ENCODE data around the gene WARS2.

Gene WARS2

DNA sequence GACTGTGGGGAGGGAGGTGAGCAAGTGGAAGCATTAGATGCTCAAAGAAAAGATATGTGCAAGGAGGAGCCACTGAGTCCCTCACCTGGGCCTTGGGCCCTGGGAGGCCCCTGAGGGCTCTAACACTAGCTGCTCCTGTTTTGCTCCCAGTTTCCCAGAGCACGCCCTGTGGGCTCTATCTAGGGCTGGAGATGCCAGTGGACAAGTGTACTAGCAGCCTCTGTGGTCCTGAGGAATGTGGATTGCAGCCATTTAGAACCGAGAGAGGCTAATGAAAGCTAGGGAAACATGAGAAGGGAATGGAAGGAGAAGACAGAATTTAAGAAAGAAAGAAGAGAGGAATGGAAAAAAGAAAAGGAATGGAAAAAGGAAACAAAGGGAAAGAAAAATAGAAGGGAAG is 142.3 kb downstream of the WARS2 start:
- Histone ChIP-seq H3F3A (ENCODE audit: insufficient read depth, low read length) (no peaks in the 10 kb centered on the region), H3K27me3 (replicated peaks; ENCODE audit: insufficient read depth, low read length) (no peaks in the 10 kb centered on the region), H3K9ac (ENCODE audit: low read length) (no peak overlapping the region), H3K9me2 (replicated peaks; ENCODE audit: insufficient read depth, low read length) (no peaks in the 10 kb centered on the region), H3K27ac (ENCODE audit: low read length) (no peak overlapping the region), H3K4me1 (ENCODE audit: low read length) (0 out of 2 replicates have a peak, but pooled peaks cover 4% of the 10 kb centered on the region), H2AFZ (ENCODE audit: low read length) (no peak overlapping the region), H3K4me2 (ENCODE audit: low read depth, low read length) (no peak overlapping the region), H3K4me3 (ENCODE audit: low read length) (no peak overlapping the region), H4K20me1 (ENCODE audit: insufficient read depth, low read length) (no peaks in the 10 kb centered on the region), H3K79me2 (ENCODE audit: low read length) (no peaks in the 10 kb centered on the region), H3K9me3 (replicated peaks; ENCODE audit: insufficient read depth, low read length) (no peaks in the 10 kb centered on the region), H3K36me3 (replicated peaks; ENCODE audit: insufficient read depth, low read length) (no peaks in the 10 kb centered on the region)
- TF ChIP-seq EZH2 (optimal IDR thresholded peaks at IDR 0.05; ENCODE audit: low read depth, low read length): no peak
- TF ChIP-seq, protein P1, sequence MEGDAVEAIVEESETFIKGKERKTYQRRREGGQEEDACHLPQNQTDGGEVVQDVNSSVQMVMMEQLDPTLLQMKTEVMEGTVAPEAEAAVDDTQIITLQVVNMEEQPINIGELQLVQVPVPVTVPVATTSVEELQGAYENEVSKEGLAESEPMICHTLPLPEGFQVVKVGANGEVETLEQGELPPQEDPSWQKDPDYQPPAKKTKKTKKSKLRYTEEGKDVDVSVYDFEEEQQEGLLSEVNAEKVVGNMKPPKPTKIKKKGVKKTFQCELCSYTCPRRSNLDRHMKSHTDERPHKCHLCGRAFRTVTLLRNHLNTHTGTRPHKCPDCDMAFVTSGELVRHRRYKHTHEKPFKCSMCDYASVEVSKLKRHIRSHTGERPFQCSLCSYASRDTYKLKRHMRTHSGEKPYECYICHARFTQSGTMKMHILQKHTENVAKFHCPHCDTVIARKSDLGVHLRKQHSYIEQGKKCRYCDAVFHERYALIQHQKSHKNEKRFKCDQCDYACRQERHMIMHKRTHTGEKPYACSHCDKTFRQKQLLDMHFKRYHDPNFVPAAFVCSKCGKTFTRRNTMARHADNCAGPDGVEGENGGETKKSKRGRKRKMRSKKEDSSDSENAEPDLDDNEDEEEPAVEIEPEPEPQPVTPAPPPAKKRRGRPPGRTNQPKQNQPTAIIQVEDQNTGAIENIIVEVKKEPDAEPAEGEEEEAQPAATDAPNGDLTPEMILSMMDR (IDR thresholded peaks at IDR 0.05; ENCODE audit: low read length): no peak
- TF ChIP-seq EZH2phosphoT487 (IDR thresholded peaks at IDR 0.05; ENCODE audit: low read length): no peak
- DNase-seq: no peak

DNA sequence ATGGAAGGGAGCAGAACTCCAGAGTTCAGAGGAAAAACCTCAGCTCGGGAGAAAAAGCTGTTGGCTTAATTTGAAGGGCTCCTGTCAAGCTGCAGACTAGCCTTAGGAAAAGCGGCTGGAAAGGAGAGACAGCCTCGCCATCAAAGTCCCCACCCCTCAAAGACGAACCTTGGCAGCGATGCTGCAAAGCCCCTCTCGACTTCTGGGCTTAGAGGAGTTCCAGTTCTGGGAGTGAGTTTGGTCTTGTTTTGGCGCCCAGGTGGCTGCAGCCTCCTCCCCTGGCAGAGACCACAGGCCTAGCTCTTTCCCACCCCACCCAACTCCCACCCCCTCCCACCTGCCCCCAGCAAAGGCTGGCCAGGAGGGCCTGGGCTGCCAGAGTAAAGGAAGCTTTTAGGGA is 143.2 kb downstream of the WARS2 start:
- no peak for DNase-seq
- Histone ChIP-seq H3K27me3 (replicated peaks; ENCODE audit: insufficient read depth, low read length) (no peaks in the 10 kb centered on the region), H3K4me1 (ENCODE audit: low read length) (0 out of 2 replicates have a peak, but pooled peaks cover 4% of the 10 kb centered on the region), H3K9me3 (replicated peaks; ENCODE audit: insufficient read depth, low read length) (no peaks in the 10 kb centered on the region), H2AFZ (ENCODE audit: low read length) (no peak overlapping the region), H3K36me3 (replicated peaks; ENCODE audit: insufficient read depth, low read length) (no peaks in the 10 kb centered on the region), H3K4me2 (ENCODE audit: low read depth, low read length) (no peak overlapping the region), H3K9ac (ENCODE audit: low read length) (no peak overlapping the region), H3K27ac (ENCODE audit: low read length) (no peak overlapping the region), H3K9me2 (replicated peaks; ENCODE audit: insufficient read depth, low read length) (no peaks in the 10 kb centered on the region), H3K79me2 (ENCODE audit: low read length) (no peaks in the 10 kb centered on the region), H3F3A (ENCODE audit: insufficient read depth, low read length) (no peaks in the 10 kb centered on the region), H3K4me3 (ENCODE audit: low read length) (no peak overlapping the region), H4K20me1 (ENCODE audit: insufficient read depth, low read length) (no peaks in the 10 kb centered on the region)
- TF ChIP-seq EZH2phosphoT487 (IDR thresholded peaks at IDR 0.05; ENCODE audit: low read length) (no peak), EZH2 (optimal IDR thresholded peaks at IDR 0.05; ENCODE audit: low read depth, low read length) (no peak)
- TF ChIP-seq, protein P1 (IDR thresholded peaks at IDR 0.05; ENCODE audit: low read length): no peak

DNA sequence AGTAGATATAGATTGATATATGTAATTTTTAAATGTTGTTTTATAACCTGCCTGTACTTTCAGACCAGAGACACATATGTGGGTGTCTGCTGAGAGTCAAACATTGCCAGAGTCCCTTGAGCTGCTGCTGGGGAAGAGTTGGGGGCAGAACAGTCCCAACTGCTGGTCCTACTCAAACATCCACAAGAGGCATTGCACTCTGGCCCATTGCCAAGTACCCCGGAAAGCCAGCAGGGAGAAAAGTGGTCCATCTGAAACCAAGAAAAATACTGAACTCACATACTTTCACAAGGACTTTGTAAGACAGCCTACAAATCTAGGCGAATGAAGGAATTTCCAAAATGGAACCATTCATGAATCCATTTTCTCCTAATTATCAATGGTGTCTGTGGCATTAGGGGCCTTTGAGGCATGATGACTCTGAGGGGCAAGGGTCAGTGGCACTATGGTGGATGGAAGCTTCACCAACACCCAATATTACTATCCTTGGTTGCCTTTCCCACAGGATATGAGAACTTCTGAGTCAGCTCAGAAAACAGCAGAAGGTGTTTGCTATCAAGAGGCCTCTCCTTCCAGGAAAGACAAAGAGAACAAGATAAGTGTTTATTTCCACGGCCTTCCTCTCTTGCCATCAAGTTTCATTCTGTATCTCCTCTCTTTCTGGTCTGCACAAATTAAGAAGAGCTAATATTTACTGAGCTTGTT is 145.0 kb downstream of the WARS2 start:
- Histone ChIP-seq H2AFZ (ENCODE audit: low read length) (no peak overlapping the region), H3K27ac (ENCODE audit: low read length) (no peak overlapping the region), H3K4me2 (ENCODE audit: low read depth, low read length) (no peak overlapping the region), H3K36me3 (replicated peaks; ENCODE audit: insufficient read depth, low read length) (no peaks in the 10 kb centered on the region), H3K9me2 (replicated peaks; ENCODE audit: insufficient read depth, low read length) (no peaks in the 10 kb centered on the region), H4K20me1 (ENCODE audit: insufficient read depth, low read length) (no peaks in the 10 kb centered on the region), H3K4me3 (ENCODE audit: low read length) (no peak overlapping the region), H3K4me1 (ENCODE audit: low read length) (0 out of 2 replicates have a peak, but pooled peaks cover 4% of the 10 kb centered on the region), H3K9me3 (replicated peaks; ENCODE audit: insufficient read depth, low read length) (no peaks in the 10 kb centered on the region), H3K79me2 (ENCODE audit: low read length) (no peaks in the 10 kb centered on the region), H3F3A (ENCODE audit: insufficient read depth, low read length) (no peaks in the 10 kb centered on the region), H3K27me3 (replicated peaks; ENCODE audit: insufficient read depth, low read length) (no peaks in the 10 kb centered on the region), H3K9ac (ENCODE audit: low read length) (no peak overlapping the region)
- TF ChIP-seq EZH2phosphoT487 (IDR thresholded peaks at IDR 0.05; ENCODE audit: low read length): no peak
- TF ChIP-seq, protein P1 (IDR thresholded peaks at IDR 0.05; ENCODE audit: low read length): no peak
- no peak for TF ChIP-seq EZH2 (optimal IDR thresholded peaks at IDR 0.05; ENCODE audit: low read depth, low read length)
- peak; percentile 18 for DNase-seq
